Left hindlimb (tissue), 1 donor: ENCODE measurements around the gene SYT13.

Experiments used
- DNase-seq: peaks from one replicate; pipeline ENCODE4 v3.0.0-alpha.2; 2018

SYT13 gene

DNA sequence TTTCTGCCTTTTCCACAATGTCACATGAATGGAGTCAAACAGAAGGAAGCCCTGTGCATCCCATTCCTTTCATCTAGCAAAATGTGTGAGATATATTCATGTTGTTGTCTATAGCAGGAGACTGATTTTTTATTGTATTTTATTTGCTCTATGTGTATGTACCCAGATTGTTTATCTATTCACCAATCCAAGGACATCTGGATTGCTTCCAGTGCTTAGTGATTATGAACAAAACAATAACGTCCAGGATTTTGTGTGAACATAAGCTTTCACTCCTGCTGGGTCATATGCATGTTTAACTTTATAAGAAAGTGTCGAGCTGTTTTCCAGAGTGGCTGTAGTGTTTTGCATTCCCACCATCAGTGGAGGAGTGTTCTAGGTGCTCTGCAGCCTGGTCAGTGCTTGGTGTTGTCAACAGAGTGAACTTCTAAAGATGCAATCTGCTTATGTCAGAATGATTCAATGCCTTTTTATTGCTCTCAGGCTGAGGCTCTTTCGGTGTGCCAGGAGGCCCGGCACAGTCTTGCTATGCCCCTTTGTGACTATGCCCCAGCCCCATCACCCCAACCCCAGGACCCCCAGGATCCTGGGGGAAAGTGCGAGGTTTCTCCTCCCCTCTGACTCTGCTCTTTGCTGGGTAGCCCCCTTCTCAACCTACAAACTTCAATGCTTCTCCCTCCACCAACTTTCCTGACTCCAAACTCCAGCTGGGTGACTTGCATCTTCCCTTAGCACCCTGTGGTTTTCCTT, 19.9 kb upstream of the SYT13 start:
- DNase-seq, result no peak

DNA sequence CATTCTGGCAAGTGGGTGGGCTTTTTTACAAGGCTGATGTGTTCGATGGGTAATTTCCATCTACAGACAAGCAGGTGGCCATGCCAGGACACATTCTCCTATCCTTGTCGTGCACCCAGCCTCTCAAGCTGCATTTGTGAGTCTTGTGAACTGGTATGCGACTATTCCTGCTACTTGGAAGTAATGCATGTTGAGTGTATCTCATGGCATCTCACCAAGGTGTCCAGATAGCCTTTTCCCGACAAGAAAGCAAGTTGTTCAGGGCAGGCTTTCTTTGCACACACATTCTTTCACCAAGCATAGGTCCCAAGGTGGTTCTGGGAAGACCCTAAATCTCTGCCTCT, 18.8 kb upstream of the SYT13 start:
- DNase-seq, result no peak

DNA sequence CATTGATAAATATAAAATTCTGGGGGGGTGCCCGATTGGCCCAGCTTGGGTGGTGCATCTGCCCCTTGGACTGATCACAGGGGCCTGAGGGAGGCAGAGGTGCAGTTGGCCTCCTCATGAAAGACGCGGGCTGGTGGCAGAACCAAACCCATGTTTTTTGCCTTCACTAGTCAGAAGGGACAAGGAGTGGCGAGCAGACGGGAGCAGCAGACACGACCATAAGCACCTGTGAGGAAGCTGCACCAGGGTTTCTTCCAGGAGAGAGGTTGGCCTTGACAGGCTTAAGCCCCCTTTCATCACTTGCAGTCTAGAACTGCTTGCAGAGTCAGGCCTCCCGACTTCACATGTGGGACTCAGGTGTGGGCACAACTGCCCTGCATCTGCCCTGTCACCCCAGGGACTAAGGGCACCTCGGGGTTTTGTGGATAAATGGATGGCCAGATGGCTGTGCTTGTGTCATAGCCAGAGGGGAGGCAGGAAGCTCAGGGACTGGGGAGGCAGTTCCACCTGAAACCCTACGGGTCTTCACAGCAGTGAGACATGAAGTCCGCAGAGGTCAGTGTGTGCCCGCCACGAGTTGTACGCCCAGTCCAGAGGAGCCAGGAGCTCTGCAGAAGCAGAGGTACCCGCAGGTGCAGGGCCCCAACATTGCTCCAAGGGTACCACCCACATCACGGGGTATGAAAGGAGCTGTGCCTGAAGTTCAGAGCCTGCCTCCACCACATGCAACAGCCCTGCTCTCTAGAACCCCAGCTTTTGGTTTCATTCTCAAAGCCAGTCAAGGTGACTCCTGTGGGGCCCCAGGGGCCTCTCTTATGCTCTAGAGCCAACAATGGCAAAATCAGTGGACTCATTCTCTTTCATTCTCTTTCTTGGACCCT, 18.2 kb upstream of the SYT13 start:
- DNase-seq, result no peak

DNA sequence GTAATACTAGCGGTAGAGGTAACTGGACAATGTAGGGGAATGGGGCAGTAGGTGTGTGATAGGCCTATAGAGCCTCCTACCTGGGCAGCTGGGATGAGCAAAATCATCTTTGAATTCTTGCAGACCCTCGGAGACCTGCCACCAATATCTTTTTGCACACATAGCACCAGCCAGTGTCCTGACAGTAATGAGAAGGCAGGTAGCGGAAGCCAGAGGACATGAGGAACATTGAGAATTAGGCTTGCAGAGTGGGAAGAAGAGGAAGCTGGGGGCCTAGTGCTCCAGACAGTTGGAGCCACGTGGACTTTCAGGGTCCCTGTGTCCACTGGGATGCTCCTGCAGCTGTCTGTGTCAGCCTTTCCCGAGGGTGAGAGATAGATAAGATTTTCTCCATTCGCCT, 17.2 kb upstream of the SYT13 start:
- DNase-seq, result no peak

DNA sequence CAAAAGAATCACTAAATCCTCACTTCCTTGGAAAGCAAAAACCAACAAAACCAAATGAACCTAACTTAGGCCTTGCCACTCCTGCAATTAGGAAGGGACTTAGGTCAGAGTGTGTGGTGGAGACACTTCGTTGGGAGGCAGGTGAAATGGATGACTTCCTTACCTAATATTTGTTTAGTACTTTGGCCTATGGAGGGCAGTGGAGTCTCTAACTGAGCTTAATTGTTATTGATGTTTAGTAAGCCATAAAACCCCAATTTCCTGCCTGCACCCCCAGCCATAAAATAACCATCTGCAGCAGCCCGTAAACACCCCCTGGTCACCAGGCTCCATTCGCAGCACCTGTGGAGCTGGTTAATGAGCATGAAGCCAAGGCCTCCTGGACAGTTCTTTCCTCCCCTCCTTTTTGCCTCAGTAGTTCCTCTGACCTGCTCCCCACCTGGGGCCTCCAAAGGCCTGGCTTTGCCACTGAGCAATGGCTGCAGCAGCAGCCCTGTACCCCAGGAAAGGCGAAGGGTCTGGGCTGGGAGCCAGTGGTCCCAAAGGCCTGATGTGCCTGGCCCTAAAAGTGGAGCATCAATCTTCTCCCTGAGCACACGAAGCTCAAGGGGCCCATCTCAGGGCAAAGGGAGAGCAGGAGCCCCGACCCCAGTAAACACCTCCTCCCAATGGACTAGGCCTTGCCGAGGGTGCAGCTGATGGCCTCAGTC, 15.6 kb upstream of the SYT13 start:
- no peak for DNase-seq

DNA sequence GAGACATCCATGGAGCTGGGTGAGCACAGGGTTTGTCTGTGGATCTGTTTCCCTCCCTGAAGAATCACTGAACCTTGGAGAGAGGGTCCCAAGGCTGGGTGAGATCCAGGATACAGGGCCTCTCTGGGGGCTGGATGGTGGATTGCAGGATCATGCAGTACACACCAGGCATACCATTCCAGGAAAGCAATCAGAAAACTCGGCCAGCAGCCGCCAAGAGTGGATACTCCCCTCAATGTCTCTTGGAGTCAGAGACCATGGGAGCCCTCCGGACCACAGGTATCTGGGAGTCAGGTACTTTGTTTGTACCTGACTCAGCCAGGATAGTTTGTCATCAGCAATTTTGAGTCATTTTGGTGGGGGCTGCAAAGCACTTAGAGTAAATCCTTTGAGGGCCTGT, 14.6 kb upstream of the SYT13 start:
- DNase-seq, result no peak

DNA sequence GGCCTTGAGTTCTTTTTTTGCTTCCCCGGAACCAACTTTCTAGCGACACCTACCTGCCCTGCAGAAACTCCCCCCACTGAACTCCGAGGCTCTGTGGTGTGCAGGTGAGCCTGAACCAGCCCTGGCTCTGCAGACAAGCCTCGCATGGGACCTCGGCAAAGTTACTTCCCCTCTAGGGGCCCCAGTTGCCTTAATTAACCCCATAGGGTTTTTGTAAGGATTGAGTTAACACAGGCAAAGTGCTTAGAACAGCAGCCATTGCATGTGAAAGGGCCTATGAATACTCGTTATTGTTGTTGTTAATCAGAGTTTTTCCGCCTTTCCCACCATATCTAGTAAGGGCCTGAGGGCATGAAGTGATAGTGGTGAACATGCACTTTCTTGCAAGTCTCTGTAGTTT, 12.6 kb upstream of the SYT13 start:
- no peak for DNase-seq

DNA sequence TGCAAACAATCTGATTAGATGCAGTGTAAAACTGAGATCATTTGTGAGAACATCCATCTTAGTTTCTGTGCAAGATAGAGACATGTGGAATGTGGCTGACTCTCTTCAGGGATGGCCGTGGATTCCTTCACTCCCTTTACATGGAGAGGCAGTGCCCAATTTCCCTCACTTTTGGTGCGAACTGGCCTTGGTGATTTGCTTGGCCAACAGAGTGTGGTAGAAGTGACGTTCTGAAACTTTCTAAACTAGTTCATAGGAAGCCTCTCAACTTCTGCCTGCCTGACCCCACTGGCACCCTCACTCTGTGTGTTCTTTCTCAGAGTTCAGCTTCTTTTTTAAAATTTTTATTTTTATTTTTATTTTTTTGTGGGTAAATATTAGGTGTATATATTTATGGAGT, 9.9 kb upstream of the SYT13 start:
- no peak for DNase-seq

DNA sequence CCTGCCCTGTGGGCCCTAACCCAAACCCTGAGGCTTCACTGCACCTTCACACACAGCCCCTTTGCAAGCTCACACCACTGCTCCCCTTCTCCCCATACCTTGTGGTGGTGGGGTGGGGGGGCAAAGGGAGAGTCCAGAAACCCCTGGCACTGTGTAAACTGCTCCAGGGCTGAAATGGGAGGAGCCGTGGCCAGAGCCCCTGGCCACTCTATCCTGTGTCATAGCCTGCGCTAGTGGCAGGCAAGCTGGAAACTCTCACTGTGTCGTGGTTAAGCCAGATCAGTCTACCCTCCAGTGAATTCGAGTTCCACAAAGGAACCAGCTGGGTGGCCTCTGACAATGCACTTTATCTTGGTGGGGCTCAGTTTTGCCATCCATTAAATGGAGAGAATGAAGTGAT, 8.4 kb upstream of the SYT13 start:
- no peak for DNase-seq

DNA sequence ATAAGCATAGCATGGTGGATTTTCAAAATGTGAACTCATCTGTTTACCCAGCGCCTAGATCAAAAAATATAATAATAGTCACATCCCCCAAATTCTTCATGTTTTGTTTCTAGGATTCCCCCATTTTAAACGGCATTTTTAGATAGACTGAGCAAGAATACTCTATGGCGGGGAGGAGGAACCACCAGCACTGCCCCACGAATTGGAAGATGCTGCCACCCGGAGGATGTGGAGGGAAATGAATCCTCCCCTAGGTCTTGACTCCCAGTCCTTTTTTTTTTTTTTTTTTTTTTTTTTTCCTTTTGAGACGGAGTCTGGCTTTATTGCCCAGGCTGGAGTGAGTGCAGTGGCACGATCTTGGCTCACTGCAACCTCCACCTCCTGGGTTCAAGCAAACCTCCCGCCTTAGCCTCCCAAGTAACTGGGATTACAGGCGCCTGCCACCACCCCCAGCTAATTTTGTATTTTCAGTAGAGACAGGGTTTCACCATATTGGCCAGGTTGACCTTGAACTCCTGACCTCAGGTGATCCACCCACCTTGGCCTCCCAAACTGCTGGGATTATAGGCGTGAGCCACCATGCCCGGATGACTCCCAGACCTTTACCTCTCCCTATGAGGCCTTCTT, 7.5 kb upstream of the SYT13 start:
- DNase-seq, result peak; percentile 85

DNA sequence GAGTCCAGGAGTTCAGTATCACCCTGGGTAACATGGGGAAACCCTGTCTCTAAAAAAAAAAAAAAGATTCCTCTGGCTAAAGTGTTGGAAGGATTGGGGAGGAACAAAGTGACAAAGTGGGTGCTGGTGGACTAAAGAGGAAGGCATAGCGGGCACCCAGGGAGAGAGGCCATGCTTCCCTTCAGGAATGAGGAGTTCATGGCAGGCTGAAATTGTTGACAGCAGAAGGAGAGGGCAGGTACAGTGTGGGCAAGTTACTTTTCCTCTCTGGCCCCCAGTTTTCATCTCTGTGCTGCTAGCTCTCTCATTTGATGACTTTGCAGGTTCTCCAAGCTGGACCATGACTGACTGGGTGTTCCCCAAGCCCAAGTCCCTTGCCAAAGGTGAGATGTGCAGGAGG, 4.4 kb upstream of the SYT13 start:
- no peak for DNase-seq

DNA sequence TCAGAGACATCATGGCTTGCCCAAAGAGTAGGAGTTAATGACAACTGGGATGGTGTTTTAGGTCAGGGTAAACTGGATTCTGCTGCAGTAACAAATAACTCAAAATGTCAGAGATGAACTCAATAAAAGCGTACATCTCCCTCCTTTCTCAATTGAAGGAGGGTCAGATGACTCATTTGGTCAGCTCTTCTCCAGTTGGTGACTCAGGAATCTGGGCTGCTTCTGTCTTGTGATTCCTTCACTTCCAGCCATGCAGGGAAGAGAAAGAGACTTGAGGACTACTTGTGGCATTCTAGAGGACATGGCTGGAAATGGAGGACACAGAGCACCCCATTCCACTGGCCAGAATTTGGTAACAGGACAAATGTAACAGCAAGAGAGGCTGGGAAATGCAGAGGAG, 3.2 kb upstream of the SYT13 start:
- no peak for DNase-seq

DNA sequence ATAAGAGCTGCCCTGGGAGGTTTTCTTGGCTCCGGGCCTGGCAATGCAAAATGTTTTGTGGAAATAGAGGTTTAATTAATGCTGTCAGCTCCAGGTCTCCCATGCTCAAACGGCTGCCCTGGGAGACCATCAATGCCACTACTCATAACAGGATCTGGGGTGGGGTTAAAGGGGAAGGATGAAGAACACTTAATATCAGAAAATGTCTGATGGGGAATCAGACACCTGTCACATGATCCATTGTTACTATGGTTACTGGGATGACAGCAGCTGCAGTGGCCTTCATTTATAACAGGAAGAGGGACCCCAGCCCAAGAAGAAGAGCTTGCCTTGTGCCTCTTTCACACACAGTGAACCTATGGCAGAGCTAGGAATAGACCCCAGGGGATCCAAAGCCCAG, 2.2 kb upstream of the SYT13 start:
- no peak for DNase-seq

DNA sequence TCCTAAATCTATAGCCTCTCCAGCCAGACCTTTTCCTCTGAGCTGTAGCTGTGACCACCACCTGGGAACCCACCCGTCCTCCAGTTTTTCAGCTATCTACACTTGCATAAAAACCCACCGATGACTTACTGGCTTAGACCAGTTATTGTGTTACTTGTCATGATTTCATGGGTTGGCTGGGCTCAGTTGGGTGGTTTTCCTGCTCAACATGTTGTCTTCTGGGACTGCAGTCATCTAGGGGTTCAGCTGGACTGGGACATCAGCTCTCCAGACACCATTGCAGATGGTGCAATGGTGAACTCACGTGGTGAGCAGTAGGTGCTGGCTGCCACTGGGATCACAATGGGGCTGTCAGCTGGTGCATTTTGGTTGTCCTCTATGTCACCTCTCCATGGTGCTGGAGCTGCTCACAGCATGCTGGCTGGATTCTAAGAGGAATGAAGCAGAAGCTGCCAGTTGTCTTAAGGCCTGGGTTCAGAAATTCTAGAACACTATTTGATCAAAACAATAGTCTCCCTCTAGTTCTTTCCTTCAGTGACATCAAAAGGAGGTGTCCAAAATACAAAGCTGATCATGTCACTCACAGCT, 1.3 kb upstream of the SYT13 start:
- no peak for DNase-seq

DNA sequence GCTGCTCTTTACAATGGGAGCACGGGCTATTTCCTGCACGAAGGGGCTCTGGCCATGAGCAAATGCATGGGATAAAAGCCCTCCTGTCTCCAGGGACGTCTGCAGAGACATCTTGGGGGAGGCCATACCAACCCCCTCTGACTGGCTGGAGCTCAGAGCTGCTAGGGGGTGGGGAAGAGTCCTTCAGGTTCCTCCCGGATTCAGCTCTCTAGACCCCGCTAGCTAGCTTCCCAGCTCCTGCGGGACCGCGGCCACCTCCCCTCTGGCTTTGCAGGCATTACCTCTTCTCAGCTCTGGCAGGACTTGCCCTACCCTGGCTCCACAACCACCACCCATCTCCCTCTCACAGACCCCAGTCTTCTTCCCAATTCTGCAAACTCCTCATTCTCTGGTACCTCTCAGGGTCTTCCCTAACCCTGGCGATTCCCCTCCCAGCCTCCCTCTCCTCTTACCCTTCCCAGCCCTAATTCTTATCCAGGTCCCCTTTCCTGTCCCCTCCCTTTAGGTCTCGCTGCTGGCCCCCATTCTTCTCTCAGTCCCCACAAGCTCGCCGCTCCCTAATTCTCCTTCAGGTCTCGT, 802 bp downstream of the SYT13 start:
- no peak for DNase-seq

DNA sequence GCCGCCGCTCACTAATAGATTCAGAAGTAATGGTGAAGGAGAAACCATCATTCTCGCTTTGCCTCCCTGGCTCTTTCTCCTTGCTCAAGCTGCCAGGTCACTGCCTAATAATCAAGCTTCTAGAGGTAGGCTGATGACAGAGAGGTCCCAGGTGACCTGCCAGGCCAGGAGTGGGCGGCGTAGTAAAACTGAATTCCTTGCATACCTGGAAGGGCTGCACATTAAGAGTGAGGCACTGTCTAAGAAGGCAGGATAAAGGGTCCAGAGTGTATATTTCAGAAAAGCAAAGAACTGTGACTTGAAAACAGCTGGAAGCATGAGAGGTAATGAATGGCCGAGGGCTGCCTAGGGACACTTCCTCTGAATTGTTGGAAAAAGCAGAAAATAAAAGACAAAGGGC, 4.1 kb downstream of the SYT13 start:
- DNase-seq, result no peak

DNA sequence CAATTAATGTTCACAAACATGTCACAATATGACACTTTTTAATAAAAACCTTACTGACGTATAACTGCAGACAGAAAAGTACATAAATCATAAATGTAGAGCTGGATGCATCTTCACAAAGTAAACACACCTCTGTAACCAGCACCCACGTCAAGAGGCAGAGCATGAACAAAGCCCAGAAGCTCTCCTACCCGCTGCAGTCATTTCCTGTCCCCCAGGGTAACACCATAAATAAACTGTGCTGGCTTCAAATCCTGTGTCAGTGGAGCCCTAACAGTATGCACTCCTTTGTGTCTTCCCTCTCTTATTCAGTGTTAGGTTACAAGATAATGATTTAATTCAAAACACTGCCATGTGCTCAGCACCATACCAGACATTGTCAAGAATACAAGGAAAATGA, 5.7 kb downstream of the SYT13 start:
- DNase-seq, result no peak

DNA sequence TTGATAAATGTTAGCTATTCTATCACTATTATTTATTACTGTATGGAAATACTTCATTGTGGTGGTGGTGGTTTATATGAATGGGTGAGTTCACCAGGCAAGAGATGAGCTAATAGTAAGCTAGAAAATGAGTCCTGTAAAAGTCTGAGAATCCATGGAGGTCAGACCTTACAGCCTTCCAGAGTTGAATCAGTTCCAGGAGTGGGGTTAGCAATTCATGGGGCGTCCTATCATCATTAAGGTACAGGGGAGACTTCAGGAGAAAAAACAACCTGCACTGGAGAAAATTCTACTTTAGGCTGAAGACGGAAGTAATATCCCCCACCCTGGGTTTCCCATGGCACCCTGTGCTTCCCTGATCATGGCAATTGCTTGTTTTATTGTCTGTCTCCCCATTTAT, 6.5 kb downstream of the SYT13 start:
- DNase-seq, result no peak

DNA sequence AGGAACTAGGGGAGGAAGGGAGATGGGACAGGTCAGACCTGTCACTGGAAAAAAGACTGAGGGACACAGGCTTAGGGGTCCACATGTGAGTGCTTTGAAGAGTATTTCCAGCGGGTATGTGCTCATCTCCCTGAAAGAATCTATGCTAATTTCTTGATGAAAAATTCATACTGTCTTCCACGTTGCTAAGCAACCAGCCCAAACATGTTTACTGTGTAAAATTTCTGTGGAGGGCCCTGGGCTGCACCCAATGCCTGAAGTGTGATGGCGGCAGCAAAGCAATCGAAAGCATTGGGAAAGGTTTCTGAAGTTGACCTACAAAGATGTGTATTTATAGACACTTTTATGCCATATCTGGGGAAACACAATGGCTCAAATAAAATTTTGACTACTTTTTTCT, 7.4 kb downstream of the SYT13 start:
- DNase-seq, result no peak

DNA sequence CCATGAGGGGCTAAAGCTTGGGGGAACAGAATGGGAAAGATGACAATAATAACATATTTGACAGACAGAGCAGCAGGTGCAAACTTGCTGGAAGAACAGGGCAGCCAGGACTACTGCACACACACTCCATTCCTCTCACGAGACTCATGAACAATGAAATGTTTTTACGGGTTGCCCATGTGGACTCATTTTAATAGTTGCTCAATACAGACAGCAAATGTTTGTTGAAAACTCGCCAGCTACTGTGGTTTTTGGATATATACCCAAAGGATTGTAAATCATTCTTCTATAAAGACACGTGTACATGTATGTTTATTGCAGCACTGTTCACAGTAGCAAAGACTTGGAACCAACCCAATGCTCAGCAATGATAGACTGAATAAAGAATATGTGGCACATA, 10.3 kb downstream of the SYT13 start:
- no peak for DNase-seq

DNA sequence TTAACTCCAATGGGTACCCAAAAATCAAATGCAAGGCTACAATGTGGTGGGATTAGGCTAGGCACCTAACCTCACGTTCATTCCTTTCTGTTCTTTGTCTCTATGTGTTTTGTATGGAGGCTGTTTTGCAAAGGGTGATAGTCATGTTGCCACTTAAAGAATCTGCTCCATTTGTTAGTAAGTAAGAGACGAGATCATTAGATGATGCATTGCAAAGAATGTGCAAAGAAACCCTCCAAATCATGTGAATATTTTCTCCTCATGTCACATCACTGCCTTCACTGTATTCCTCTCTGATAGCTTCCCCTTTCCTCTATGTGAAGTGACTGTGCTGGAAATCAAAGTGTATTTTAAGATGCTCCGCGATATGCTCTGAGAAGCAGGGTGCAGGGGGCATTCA, 11.9 kb downstream of the SYT13 start:
- no peak for DNase-seq

DNA sequence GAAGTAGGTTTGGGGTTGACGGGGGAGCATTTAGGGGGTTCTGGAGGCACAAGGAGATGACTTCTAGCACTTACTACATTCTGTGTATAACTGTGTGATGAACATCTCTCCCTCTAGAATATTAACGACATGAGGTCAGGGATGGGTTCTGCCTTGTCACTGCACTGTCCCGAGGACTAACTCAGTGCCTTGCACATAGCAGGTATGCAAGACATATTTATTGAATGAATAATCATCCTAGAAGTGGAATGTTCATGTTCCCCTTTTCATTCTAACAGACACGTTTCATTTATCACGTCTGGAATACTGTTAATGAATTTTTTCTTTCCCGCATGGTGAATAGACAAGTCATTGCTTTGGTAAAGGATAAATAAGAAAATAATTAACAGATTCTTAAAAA, 12.6 kb downstream of the SYT13 start:
- no peak for DNase-seq

DNA sequence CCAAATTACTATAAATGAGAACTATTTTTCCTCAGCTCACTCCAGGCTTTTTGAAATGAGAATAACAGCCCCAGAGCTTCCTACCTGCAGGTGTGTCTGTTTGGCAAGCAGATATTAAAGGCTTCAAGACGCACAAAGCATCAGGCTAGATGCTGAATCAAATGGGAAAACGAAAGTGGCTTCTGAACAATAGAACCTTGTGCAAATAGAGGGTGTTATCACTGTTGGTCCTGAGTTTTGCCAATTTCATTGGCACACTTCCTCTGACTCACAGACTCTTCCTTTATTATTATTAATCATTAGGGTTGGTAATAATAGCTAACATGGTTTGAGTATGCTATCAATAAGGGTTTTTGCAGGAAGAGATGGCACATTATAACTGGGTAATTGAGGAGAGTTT, 13.4 kb downstream of the SYT13 start:
- no peak for DNase-seq
